Measurements from ENCODE around the gene PFDN4. TPM values are rescaled to one million over a fixed set of nuclear protein-coding genes. Genes with fewer than 3 reads are reported as not detected.

Gene PFDN4
- total and polyA plus RNA-seq, 2 donors (not counting 1 experiment from before 2014, with no cell fraction given) = 9.1 to 16.8 TPM

DNA sequence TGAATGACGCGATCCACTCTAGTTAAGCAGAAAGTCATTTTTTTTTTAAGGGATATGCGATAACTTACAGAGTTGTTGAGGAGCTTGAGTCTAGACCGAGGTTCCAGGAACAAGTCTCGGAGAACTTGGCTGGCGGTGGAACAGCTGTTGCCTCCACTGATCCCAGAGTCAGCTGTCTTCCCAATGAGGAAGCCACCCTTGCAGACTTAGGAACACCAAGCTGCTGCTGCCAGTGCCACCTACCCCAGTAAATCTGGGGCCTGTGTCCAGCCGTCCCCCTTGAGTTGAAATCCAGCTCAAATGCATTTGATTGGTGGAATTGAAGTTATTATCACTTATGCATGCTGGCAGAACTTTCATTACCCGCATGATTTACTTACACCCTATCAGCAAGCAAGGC, 6.7 kb downstream of the PFDN4 start:
- Mint-ChIP-seq H3K27ac (no peak overlapping the region), H3K9me3 (ENCODE audit: insufficient read depth) (no peaks in the 10 kb centered on the region), H3K4me3 (no peak overlapping the region), H3K4me1 (peaks cover 13% of the 10 kb centered on the region), H3K27me3 (no peaks in the 10 kb centered on the region)
- intact Hi-C loops (cut with micrococcal nuclease) = no loop called here
- DNase-seq (no peak), ATAC-seq (ENCODE audit: low read depth) (no peak)
- H3K27me3 ChIP-seq (replicated peaks in 1 of 4; ENCODE audit: control extremely low read depth in 1 of 4, control insufficient read depth in 3 of 4, insufficient read depth in 4 of 4, low read length in 3 of 4) = no peaks in the 10 kb centered on the region
- no peak overlapping the region for H3K9ac ChIP-seq (ENCODE audit: low read length)
- ChIA-PET CTCF (interaction anchor here (0.9 to 1.7 kb wide), 4 partner anchors 8 to 431 kb away, joined by 3 to 8 read pairs (median 5); no protein-coding TSS in a partner anchor), POLR2A (no interaction called here)
- H3K9me3 ChIP-seq (ENCODE audit: control extremely low read depth in 1 of 3, control insufficient read depth in 2 of 3, insufficient read depth in 1 of 3, low read length in 2 of 3) = no peaks in the 10 kb centered on the region
- H3K27ac ChIP-seq (ENCODE audit: low read length in 2 of 2) = no peak overlapping the region
- H4K20me1 ChIP-seq (ENCODE audit: control insufficient read depth, insufficient read depth, low read length, poor library complexity, severe bottlenecking) = peaks cover 25% of the 10 kb centered on the region
- no peak overlapping the region for H2AFZ ChIP-seq (ENCODE audit: insufficient read depth, low read depth, low read length, poor library complexity, severe bottlenecking)
- H3K4me3 ChIP-seq (ENCODE audit: control extremely low read depth in 1 of 5, extremely low read depth in 1 of 5, insufficient read depth in 1 of 5, low read depth in 2 of 5, low read length in 4 of 5) = no peak overlapping the region
- TF ChIP-seq, protein P1, sequence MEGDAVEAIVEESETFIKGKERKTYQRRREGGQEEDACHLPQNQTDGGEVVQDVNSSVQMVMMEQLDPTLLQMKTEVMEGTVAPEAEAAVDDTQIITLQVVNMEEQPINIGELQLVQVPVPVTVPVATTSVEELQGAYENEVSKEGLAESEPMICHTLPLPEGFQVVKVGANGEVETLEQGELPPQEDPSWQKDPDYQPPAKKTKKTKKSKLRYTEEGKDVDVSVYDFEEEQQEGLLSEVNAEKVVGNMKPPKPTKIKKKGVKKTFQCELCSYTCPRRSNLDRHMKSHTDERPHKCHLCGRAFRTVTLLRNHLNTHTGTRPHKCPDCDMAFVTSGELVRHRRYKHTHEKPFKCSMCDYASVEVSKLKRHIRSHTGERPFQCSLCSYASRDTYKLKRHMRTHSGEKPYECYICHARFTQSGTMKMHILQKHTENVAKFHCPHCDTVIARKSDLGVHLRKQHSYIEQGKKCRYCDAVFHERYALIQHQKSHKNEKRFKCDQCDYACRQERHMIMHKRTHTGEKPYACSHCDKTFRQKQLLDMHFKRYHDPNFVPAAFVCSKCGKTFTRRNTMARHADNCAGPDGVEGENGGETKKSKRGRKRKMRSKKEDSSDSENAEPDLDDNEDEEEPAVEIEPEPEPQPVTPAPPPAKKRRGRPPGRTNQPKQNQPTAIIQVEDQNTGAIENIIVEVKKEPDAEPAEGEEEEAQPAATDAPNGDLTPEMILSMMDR (IDR thresholded peaks at IDR 0.05) = no peak
- no peak for TF ChIP-seq EZH2 (IDR thresholded peaks at IDR 0.05; ENCODE audit: borderline replicate concordance, insufficient read depth, low read depth, low read length, poor library complexity, severe bottlenecking)
- peaks cover 30% of the 10 kb centered on the region for H3K79me2 ChIP-seq (ENCODE audit: control insufficient read depth, insufficient read depth, low read length)
- WGBS (ENCODE audit: insufficient coverage) = 95% methylated on average over 6 of the region's 8 CpGs
- H3K4me1 ChIP-seq (ENCODE audit: control insufficient read depth in 2 of 2, insufficient read depth in 2 of 2, low read length in 2 of 2) = peaks cover 0 to under 1% of the 10 kb centered on the region in 2 donors
- H3K4me2 ChIP-seq (replicated peaks; ENCODE audit: low read depth, low read length, poor library complexity, severe bottlenecking) = no peak overlapping the region
- H3K36me3 ChIP-seq (replicated peaks in 1 of 2; ENCODE audit: control extremely low read depth in 1 of 2, control insufficient read depth in 1 of 2, extremely low read depth in 1 of 2, insufficient read depth in 2 of 2, low read length in 1 of 2) = peaks cover 0 to 19% of the 10 kb centered on the region in 2 experiments

DNA sequence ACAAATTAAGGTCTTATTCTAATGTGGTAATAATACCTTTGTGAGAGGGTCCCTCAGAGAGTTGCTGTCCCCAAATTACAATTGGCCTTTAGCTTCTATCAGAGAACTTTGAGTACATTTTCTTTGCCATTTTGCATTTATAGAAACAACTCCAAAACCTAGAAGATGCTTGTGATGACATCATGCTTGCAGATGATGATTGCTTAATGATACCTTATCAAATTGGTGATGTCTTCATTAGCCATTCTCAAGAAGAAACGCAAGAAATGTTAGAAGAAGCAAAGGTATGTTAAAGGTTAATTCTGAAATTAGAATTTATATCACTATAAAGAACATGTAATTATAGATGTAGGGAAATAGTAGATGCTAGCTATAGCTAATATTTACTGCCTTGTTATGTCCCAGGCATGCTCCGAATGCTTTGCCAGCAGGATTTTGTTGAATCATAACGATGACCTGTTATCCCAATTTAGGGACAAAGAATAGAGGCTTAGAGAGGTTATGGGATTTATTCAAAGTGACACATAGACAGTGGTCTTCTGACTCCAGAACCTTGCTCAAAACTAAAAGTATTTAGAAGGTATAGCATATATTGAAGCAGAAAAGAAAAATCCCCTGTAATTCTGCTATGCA, 7.4 kb downstream of the PFDN4 start:
- H2AFZ ChIP-seq (ENCODE audit: insufficient read depth, low read depth, low read length, poor library complexity, severe bottlenecking) = no peak overlapping the region
- Mint-ChIP-seq H3K4me1 (peaks cover 7% of the 10 kb centered on the region), H3K27me3 (no peaks in the 10 kb centered on the region), H3K4me3 (no peak overlapping the region), H3K9me3 (ENCODE audit: insufficient read depth) (no peaks in the 10 kb centered on the region), H3K27ac (no peak overlapping the region)
- H3K79me2 ChIP-seq (ENCODE audit: control insufficient read depth, insufficient read depth, low read length) = peaks cover 23% of the 10 kb centered on the region
- intact Hi-C loops (cut with micrococcal nuclease) = no loop called here
- no peak overlapping the region for H3K27ac ChIP-seq (ENCODE audit: low read length in 2 of 2)
- no peak for TF ChIP-seq EZH2 (IDR thresholded peaks at IDR 0.05; ENCODE audit: borderline replicate concordance, insufficient read depth, low read depth, low read length, poor library complexity, severe bottlenecking)
- TF ChIP-seq, protein P1 (IDR thresholded peaks at IDR 0.05) = no peak
- ATAC-seq (ENCODE audit: low read depth) (no peak), DNase-seq (no peak)
- H3K4me1 ChIP-seq (ENCODE audit: control insufficient read depth in 2 of 2, insufficient read depth in 2 of 2, low read length in 2 of 2) = no peaks in the 10 kb centered on the region
- H3K4me3 ChIP-seq (ENCODE audit: control extremely low read depth in 1 of 5, extremely low read depth in 1 of 5, insufficient read depth in 1 of 5, low read depth in 2 of 5, low read length in 4 of 5) = no peak overlapping the region
- CTCF ChIA-PET = interaction anchor here (1.7 kb wide), 1 partner anchor 8 kb away, joined by 8 read pairs; no protein-coding TSS in a partner anchor
- H3K27me3 ChIP-seq (replicated peaks in 1 of 4; ENCODE audit: control extremely low read depth in 1 of 4, control insufficient read depth in 3 of 4, insufficient read depth in 4 of 4, low read length in 3 of 4) = no peaks in the 10 kb centered on the region
- WGBS (ENCODE audit: insufficient coverage) = 100% methylated on average over 2 of the region's 3 CpGs
- peaks cover 18% of the 10 kb centered on the region for H4K20me1 ChIP-seq (ENCODE audit: control insufficient read depth, insufficient read depth, low read length, poor library complexity, severe bottlenecking)
- H3K4me2 ChIP-seq (replicated peaks; ENCODE audit: low read depth, low read length, poor library complexity, severe bottlenecking) = no peak overlapping the region
- no peaks in the 10 kb centered on the region for H3K9me3 ChIP-seq (ENCODE audit: control extremely low read depth in 1 of 3, control insufficient read depth in 2 of 3, insufficient read depth in 1 of 3, low read length in 2 of 3)
- H3K36me3 ChIP-seq (replicated peaks in 1 of 2; ENCODE audit: control extremely low read depth in 1 of 2, control insufficient read depth in 1 of 2, extremely low read depth in 1 of 2, insufficient read depth in 2 of 2, low read length in 1 of 2) = peaks cover 0 to 19% of the 10 kb centered on the region in 2 experiments
- H3K9ac ChIP-seq (ENCODE audit: low read length) = no peak overlapping the region
- POLR2A ChIA-PET = no interaction called here
